Astrocyte (in vitro differentiated cells and primary cell): ENCODE data around the gene DNAJA4. TPM values are rescaled to one million over a fixed set of nuclear protein-coding genes. Genes with fewer than 3 reads are reported as not detected.

Experiments used
- DNase-seq: peaks from one replicate; pipeline ENCODE4 v3.0.0-alpha.2; 2010; ENCODE audit warnings: low read depth
- FAIRE-seq: peaks from 2 replicates; lab custom pipeline; 2011; peaks lifted over from hg19 to GRCh38; lab: Jason Lieb, UNC
- H2AFZ ChIP-seq: 2 replicates; pipeline ENCODE4 v1.6.0; 2012; ENCODE audit warnings: low read depth, low read length, inconsistent platforms
- H3K27ac ChIP-seq: 2 replicates; pipeline ENCODE4 v1.5.1; 2011; ENCODE audit warnings: low read depth, low read length, inconsistent platforms
- H3K27me3 ChIP-seq: 2 replicates; pipeline ENCODE4 v1.6.0; 2011; ENCODE audit warnings: low read length, inconsistent platforms; ENCODE audit not compliant: insufficient read depth
- H3K36me3 ChIP-seq: 2 replicates; pipeline ENCODE4 v1.5.1; 2011; ENCODE audit warnings: low read length, inconsistent platforms; ENCODE audit not compliant: insufficient read depth
- H3K4me1 ChIP-seq: 2 replicates; pipeline ENCODE4 v1.5.1; 2011; ENCODE audit warnings: low read length, inconsistent platforms; ENCODE audit not compliant: insufficient read depth
- H3K4me2 ChIP-seq: 2 replicates; pipeline ENCODE4 v1.6.0; 2012; ENCODE audit warnings: low read length, inconsistent platforms
- H3K4me3 ChIP-seq: 2 replicates; pipeline ENCODE4 v1.5.1; 2011; ENCODE audit warnings: low read depth, mild to moderate bottlenecking, low read length, inconsistent platforms; ENCODE audit not compliant: insufficient read depth
- H3K79me2 ChIP-seq: 2 replicates; pipeline ENCODE4 v1.6.0; 2012; ENCODE audit warnings: mild to moderate bottlenecking, low read length, inconsistent platforms; ENCODE audit not compliant: insufficient read depth
- H3K9ac ChIP-seq: 2 replicates; pipeline ENCODE4 v1.6.0; 2012; ENCODE audit warnings: mild to moderate bottlenecking, low read length, inconsistent platforms
- H3K9me3 ChIP-seq: 2 replicates; pipeline ENCODE4 v1.5.1; 2012; ENCODE audit warnings: low read depth, mild to moderate bottlenecking, low read length, inconsistent platforms; ENCODE audit not compliant: insufficient read depth
- H4K20me1 ChIP-seq: 2 replicates; pipeline ENCODE4 v1.6.0; 2012; ENCODE audit warnings: low read length, inconsistent platforms; ENCODE audit not compliant: insufficient read depth
- H3K27ac Mint-ChIP-seq: one replicate; pipeline ENCODE4 v1.8.0; 2021; ENCODE audit warnings: mild to moderate bottlenecking, mixed read lengths; ENCODE audit not compliant: unreplicated experiment
- H3K27me3 Mint-ChIP-seq: one replicate; pipeline ENCODE4 v1.8.0; 2021; ENCODE audit warnings: low read depth, mixed read lengths; ENCODE audit not compliant: unreplicated experiment
- H3K36me3 Mint-ChIP-seq: one replicate; pipeline ENCODE4 v1.8.0; 2021; ENCODE audit warnings: low read depth, mixed read lengths; ENCODE audit not compliant: unreplicated experiment
- H3K4me1 Mint-ChIP-seq: one replicate; pipeline ENCODE4 v1.8.0; 2021; ENCODE audit warnings: low read depth, mixed read lengths; ENCODE audit not compliant: unreplicated experiment
- H3K4me3 Mint-ChIP-seq: one replicate; pipeline ENCODE4 v1.8.0; 2021; ENCODE audit warnings: mild to moderate bottlenecking, moderate library complexity, mixed read lengths; ENCODE audit not compliant: unreplicated experiment
- H3K9me3 Mint-ChIP-seq: one replicate; pipeline ENCODE4 v1.8.0; 2021; ENCODE audit warnings: mild to moderate bottlenecking, mixed read lengths; ENCODE audit not compliant: unreplicated experiment
- CTCF ChIP-seq: IDR thresholded peaks from 2 replicates; pipeline ENCODE4 v1.5.1; 2011; ENCODE audit warnings: low read depth, mild to moderate bottlenecking, inconsistent platforms, low read length, moderate library complexity; ENCODE audit not compliant: insufficient read depth
- EZH2 ChIP-seq: IDR thresholded peaks from 2 replicates; pipeline ENCODE4 v1.6.1; 2012; ENCODE audit warnings: mild to moderate bottlenecking, low read length, inconsistent platforms; ENCODE audit not compliant: insufficient read depth
- total RNA-seq: library from RNA; stranded (reverse); gene quantifications from 2 replicates; pipeline ENCODE4 v1.2.1, GENCODE V29; 2021

The DNAJA4 gene
- total RNA-seq, 1 donor from 2014 or later: 0.14 TPM

GRCh38 chr15:78306176-78306774 lies 41.9 kb downstream of the DNAJA4 start:
- H3K4me3 Mint-ChIP-seq: no peak overlapping the region
- Histone ChIP-seq H3K36me3 (no peaks in the 10 kb centered on the region), H4K20me1 (no peaks in the 10 kb centered on the region), H3K79me2 (no peaks in the 10 kb centered on the region), H3K4me2 (peak overlapping the region; percentile 75), H3K4me1 (peaks cover 32% of the 10 kb centered on the region), H3K4me3 (no peak overlapping the region), H3K9me3 (no peaks in the 10 kb centered on the region), H3K27me3 (no peaks in the 10 kb centered on the region), H3K9ac (peak overlapping the region; percentile 57), H3K27ac (peak overlapping the region; percentile 58), H2AFZ (peak overlapping the region; percentile 23)
- FAIRE-seq (no peak), DNase-seq (peak; percentile 71)
- H3K4me1 Mint-ChIP-seq: peaks cover 27% of the 10 kb centered on the region
- peaks cover 5% of the 10 kb centered on the region for H3K27me3 Mint-ChIP-seq
- H3K9me3 Mint-ChIP-seq: no peaks in the 10 kb centered on the region
- H3K27ac Mint-ChIP-seq: peak overlapping the region; percentile 94
- TF ChIP-seq CTCF: no peak
- TF ChIP-seq EZH2: no peak
- no peaks in the 10 kb centered on the region for H3K36me3 Mint-ChIP-seq

DNA sequence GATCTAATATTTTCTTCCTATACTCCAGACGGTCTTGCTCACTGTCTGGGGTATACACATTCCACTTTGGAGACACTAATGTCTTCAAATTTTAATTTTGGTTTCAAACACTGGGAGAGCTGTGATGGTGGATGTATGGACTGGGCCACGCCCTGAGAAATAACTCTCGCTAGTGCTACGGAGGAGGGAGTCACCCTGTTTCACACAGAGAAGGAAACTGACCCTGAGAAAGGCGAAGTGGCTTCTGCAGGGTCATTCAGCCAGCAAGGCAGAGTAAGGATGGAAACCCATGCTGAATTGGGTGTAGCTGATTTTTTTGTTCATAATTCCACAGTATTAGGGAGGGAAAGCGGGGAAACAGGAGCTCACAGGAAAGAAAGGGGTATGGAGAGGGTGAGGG lies 43.6 kb downstream of the DNAJA4 start:
- Histone ChIP-seq H3K36me3 (no peaks in the 10 kb centered on the region), H4K20me1 (no peaks in the 10 kb centered on the region), H3K27ac (no peak overlapping the region), H3K9ac (peak overlapping the region; percentile 30), H3K9me3 (no peaks in the 10 kb centered on the region), H3K27me3 (no peaks in the 10 kb centered on the region), H3K4me1 (peaks cover 25% of the 10 kb centered on the region), H3K79me2 (no peaks in the 10 kb centered on the region), H3K4me2 (no peak overlapping the region), H3K4me3 (no peak overlapping the region), H2AFZ (peak overlapping the region; percentile 51)
- H3K4me1 Mint-ChIP-seq: peaks cover 25% of the 10 kb centered on the region
- DNase-seq (no peak), FAIRE-seq (no peak)
- H3K4me3 Mint-ChIP-seq: no peak overlapping the region
- H3K36me3 Mint-ChIP-seq: no peaks in the 10 kb centered on the region
- no peaks in the 10 kb centered on the region for H3K9me3 Mint-ChIP-seq
- TF ChIP-seq CTCF (no peak), EZH2 (no peak)
- peak overlapping the region; percentile 19 for H3K27ac Mint-ChIP-seq
- peaks cover 12% of the 10 kb centered on the region for H3K27me3 Mint-ChIP-seq

DNA sequence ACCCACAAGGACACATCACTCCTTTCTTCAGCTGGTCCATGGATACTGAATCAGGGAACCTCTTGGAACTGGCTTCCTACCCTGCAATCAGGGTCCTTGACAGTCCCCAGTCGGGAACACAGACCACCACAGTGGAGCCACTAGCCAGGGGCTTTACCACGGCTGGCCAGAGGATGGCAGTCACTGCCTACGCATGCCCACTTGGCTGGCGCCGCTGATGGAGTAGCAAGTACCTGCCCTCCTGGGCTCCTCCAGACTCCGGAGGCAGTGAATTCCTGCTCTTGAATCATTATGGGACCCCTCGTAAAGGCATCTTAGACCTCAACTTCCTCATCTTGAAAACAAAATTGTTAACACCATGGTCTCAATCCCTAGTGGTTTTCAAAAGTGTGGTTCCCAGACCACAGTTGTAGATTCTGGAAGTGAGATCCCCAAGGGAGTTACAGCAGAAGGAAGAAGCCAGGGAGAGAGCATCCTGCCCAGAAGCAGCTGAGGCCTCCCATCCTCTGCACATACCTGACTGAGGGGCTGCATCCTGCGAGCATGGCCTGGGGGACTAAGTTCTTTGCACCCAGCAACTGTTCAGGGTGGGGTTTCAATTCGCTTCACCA lies 44.2 kb downstream of the DNAJA4 start:
- Mint-ChIP-seq H3K36me3 (no peaks in the 10 kb centered on the region), H3K4me3 (no peak overlapping the region), H3K27me3 (peaks cover 15% of the 10 kb centered on the region), H3K4me1 (peaks cover 25% of the 10 kb centered on the region), H3K9me3 (no peaks in the 10 kb centered on the region), H3K27ac (no peak overlapping the region)
- Histone ChIP-seq H3K36me3 (no peaks in the 10 kb centered on the region), H4K20me1 (no peaks in the 10 kb centered on the region), H3K27me3 (no peaks in the 10 kb centered on the region), H3K4me3 (no peak overlapping the region), H3K4me1 (peaks cover 25% of the 10 kb centered on the region), H3K27ac (no peak overlapping the region), H3K9ac (peak overlapping the region; percentile 30), H3K9me3 (no peaks in the 10 kb centered on the region), H3K4me2 (peak overlapping the region; percentile 40), H2AFZ (peak overlapping the region; percentile 51), H3K79me2 (no peaks in the 10 kb centered on the region)
- DNase-seq: peak; percentile 30
- no peak for TF ChIP-seq EZH2
- peak; percentile 94 for TF ChIP-seq CTCF
- FAIRE-seq: no peak
